Smooth muscle cell of the brain vasculature (primary cell): Measurements from ENCODE around the gene SART1.
"Not testable (repeated sequence)": the region's sequence is repeated elsewhere in the genome, so short reads cannot be mapped to it uniquely, and the experiment has no call there.

Source experiments
- DNase-seq: peaks from one replicate; pipeline ENCODE4 v3.0.0-alpha.2; 2012; ENCODE audit warnings: low read depth, low spot score

SART1 gene

DNA sequence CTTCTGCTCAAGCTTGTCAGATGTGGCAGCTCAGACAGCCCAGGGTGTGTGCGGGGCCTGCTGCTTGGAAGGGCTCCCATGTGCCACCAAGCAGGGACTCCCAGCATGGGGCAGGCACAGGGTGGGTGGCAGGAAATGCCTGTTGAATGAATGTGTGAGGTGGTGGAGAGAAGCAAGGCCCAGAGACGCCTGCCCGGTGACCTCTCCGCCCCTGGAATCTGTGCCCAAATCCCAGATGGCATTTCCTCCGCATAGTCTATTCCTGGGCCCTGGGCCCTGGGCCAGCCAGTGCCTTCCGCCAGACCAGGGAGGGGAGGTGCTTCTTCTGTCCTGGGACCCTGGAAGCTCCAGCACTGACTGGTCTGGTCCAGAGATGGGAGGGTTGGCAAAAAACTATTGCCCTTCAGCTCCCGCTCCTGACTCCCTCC lies 53.9 kb downstream of the SART1 start:
- DNase-seq, result no peak

DNA sequence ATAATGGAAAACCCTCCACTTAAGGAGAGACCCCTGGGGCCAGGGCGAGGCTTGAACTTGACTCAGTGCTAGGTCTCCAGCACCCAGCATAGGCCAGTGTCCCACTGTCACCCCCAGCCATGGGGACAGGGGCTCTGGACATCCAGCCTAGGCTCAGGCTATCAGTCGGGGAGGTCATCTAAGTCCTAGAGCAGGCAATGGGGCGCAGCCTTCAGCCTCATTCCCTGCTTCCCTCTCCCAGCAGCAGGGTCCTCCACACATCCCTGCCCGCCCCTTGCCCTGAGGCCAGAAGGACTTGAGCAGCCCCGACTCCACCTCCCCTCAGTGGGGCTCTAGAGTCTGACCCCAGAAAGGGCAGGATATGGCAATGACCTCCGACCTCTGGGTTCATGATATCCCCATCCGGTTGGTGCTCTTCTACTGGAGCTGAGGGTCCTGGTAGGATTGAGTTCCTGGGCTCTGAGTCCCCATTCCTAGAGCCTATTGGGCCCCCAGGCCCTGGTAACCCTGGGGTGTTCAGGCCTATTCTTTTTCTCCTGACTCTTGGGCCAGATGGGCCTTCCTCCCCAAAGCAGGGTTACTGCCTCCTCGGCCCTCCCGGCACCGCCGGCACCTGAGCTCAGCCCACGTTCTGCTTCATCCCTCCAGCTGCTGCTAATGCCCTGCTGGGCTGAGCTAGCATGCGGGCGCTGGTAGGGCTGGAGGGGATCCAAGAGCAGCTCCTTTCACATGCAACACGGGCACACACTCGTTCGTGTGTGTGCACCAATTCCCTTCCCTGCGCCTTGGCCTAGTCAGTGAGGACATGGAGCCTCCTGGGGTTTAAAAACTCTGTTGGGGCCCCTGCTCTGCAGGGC lies 54.6 kb downstream of the SART1 start:
- DNase-seq, result no peak

DNA sequence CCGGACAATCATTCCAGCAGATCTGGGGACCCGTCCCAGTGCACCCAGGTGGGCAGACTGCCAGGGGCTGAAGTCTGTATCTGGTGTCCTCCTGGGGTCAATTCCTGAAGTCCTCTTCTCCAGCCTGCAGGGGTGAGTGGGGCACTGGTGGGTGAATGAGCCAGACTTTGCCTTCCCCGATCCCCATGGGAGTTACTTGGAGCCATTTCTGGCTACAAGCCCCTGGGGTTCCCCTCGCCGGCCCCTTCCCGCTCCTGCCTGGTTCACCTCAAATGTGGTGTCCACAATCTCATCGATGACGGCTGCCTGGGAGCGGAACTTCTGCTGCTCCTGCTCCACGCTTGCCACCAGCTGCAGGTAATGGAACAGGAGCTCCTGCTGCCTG lies 55.3 kb downstream of the SART1 start:
- DNase-seq, result no peak

DNA sequence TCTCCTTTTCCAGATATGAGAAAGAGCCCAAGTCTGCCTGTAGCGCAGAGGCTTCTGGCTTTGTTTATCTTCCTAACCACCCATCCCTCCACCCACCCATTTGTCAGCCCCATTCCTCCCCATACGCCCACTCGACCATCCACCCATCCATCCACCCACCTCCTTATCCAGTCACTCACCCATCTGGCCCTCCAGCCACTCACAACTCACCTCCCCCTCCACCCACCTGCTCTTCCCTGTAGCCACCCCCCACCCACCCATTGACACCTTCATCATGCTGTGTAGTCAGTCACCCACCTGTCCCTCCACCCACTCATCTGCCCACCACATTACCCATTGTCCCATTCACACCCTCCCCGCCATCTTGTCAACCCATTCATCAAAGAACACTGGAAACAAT lies 55.8 kb downstream of the SART1 start:
- no peak for DNase-seq

DNA sequence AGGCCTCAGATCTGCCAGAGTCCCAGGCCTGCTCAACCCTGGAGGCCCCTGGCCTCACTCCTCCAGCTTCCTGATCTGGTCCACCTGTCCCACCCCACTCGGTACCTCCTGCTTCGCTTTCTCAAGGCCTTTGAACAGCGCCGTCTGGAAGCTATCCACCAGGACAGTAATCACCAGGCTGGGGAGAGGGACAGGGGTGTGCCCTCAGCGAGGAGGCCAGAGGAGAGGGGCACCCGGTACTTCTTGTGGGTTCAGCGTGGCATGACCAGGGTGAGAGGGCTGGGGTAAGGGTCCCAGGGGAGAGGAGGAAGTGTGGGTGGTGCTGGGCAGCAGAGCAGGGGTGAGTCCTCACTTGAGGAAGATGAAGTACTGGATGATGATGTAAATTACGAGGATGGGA lies 58.7 kb downstream of the SART1 start:
- no peak for DNase-seq

DNA sequence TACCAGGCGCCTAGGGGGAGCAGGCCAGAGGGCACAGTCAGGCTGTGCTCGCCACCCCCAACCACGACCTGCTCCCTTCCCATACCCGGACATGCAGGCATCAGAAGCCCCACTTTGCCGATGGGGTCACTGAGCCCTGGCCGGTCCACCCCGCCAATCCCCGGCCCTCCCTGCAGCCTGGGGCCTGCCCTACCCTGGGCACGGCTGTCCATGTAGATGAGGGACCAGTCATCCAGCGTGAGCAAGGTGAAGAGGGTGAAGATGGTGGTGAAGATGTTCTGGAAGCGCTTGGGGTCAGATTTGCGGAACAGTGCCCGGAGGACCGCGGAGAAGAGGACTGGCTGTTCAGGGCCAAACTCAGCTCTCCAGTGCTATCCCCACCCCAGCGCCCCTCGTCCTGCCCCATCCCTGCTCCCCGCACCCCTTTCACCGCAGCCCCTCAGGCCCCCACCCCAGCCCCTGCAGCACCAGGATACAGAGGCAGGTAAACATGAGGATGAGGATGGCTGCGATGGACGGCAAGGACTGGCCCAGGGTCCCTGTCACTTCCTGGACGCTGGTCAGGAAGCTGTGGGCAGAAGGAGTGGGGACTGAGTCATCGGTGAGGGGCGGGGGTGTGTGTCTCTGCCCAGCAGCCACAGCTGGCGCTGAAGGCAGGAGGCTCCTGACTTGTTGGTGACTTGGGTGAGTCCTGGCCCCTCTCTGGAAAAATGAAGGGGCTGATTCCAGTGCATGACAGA lies 59.3 kb downstream of the SART1 start:
- DNase-seq, result no peak

DNA sequence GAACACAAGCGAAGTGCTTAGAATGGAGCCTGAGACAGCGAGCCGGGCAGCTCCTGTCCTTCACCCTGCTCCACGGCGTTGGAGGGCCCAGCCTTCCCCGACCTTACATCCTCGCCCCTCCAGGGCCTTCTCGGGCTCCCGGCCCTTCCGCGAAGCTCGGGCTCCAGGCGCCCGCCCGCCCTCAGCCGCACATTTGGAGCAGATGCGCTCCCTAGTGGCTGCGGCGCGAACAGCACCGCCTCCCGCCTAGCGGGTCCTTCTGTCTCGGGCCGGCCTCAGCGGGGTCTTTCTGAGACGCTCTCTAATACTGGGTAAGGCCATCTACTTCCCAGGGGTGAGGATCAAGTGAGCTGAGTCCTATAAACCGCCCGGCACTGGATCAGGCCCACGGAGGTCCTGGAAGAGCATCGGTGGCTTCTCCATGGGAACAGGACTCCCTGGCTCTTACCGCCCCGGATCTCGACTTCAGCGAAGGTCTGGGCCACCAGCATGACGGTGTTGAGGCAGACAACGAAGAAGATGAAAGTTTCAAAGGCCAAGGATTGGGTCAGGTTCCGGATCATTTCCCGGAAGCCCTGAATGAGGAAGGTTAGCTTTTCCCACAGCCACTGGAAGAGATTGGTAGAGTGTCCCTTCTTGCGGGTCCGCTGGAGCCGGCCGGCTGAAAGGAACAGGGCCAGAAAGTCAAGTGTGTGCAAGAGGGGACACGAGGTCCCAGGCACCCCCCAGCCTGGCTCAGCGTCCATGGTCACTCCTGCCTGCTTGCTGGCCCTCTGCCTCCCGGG lies 61.1 kb downstream of the SART1 start:
- DNase-seq, result no peak

DNA sequence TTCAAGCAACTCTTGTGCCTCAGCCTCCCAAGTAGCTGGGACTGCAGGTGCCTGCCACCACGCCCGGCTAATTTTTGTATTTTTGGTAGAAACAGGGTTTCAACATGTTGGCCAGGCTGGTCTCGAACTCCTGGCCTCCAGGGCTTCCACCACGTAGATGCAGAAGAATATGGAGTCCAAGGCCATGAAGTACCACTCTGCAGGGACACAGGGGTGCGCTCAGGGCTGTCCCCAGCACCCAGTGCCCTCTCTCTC lies 61.6 kb downstream of the SART1 start:
- not testable (repeated sequence) for DNase-seq

DNA sequence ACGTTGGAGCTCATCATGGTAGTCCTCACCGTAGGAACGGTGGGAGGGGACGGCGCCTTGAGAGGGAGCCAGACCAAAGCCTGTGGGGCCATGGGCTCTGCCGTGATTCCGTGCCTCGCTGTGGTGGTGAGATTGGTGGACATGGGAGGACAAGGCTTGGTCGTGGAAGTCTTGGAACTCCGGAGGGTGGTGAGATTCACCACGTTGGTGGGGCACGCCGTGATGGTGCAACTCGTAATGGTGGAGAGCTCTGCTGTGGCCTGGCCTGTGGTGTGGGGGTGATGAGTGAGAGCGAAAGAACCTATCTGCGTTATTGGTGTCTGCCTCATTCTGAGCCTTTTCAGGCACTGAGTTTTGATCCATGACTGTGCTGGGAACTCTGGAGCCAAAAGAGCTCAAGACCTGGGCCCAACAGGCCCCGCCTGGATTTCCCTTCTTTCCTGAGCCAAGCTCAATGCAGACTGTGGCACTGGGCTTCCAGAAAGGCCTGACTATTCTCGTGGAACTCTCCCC lies 64.5 kb downstream of the SART1 start, which contains the start of gene CATSPER1:
Gene CATSPER1 (minus strand): TSS at position 463 of the 513 bp plus-strand sequence. CDS start 100 bp downstream, at position 363.
- DNase-seq, result no peak
